ENCODE measurements around the gene PTPRT. TPM values are rescaled to one million over a fixed set of nuclear protein-coding genes. Genes with fewer than 3 reads are reported as not detected.

Gene PTPRT
- total and polyA plus RNA-seq, 2 of the 4 experiments (the other 2 are of a cell fraction), result not detected

- Histone ChIP-seq H2BK20ac (ENCODE audit: low read depth, low read length) (no peak overlapping the region), H3K36me3 (ENCODE audit: control insufficient read depth, insufficient read depth, low read length) (no peaks in the 10 kb centered on the region), H3K4me1 (ENCODE audit: control insufficient read depth, insufficient read depth, low read length) (no peaks in the 10 kb centered on the region), H2BK120ac (ENCODE audit: low read depth, low read length) (no peak overlapping the region), H4K8ac (ENCODE audit: low read depth in 2 of 2, low read length in 2 of 2) (no peak overlapping the region), H3K27me3 (ENCODE audit: control insufficient read depth, insufficient read depth, low read length) (no peaks in the 10 kb centered on the region), H3K4me3 (ENCODE audit: insufficient read depth, low read depth, low read length) (no peak overlapping the region), H3K18ac (ENCODE audit: low read depth, low read length) (no peak overlapping the region), H3K9ac (ENCODE audit: low read depth, low read length) (no peak overlapping the region), H3K4me2 (ENCODE audit: low read depth, low read length) (no peak overlapping the region), H3K14ac (replicated peaks; ENCODE audit: low read depth, low read length) (no peak overlapping the region), H4K5ac (ENCODE audit: low read depth, low read length) (no peak overlapping the region), H2AFZ (replicated peaks; ENCODE audit: low read length, poor library complexity) (no peak overlapping the region), H3K23ac (ENCODE audit: low read depth, low read length) (no peak overlapping the region), H2AK5ac (ENCODE audit: low read depth, low read length) (no peak overlapping the region), H2AK9ac (replicated peaks; ENCODE audit: low read depth, low read length, poor library complexity) (no peak overlapping the region), H3K9me1 (ENCODE audit: insufficient read depth, low read length) (no peaks in the 10 kb centered on the region), H3K79me1 (ENCODE audit: low read depth in 1 of 2, low read length in 2 of 2) (no peaks in the 10 kb centered on the region), H4K91ac (ENCODE audit: insufficient read depth, low read depth, low read length) (no peak overlapping the region), H3K4ac (ENCODE audit: low read depth, low read length) (no peak overlapping the region), H2BK15ac (ENCODE audit: low read depth, low read length) (no peak overlapping the region), H4K20me1 (ENCODE audit: insufficient read depth, low read length) (no peaks in the 10 kb centered on the region), H3K27ac (ENCODE audit: insufficient read depth, low read length) (no peak overlapping the region), H3K9me3 (ENCODE audit: control insufficient read depth, insufficient read depth, low read length) (peaks cover 15% of the 10 kb centered on the region), H3K56ac (ENCODE audit: extremely low read depth, insufficient read depth, low read length) (no peak overlapping the region), H2BK5ac (ENCODE audit: low read depth, low read length, poor library complexity, severe bottlenecking) (no peak overlapping the region)
- ATAC-seq (ENCODE audit: low read depth) (no peak), DNase-seq (no peak)
- TF ChIP-seq CHD1 (IDR thresholded peaks at IDR 0.05; ENCODE audit: low read depth, low read length) (no peak), MAZ (IDR thresholded peaks at IDR 0.05; ENCODE audit: borderline replicate concordance, low read depth, low read length) (no peak), RCOR1 (IDR thresholded peaks at IDR 0.05; ENCODE audit: insufficient replicate concordance, low read length) (no peak), NFE2L2 (IDR thresholded peaks at IDR 0.05; ENCODE audit: low read depth, low read length) (no peak), RAD21 (IDR thresholded peaks at IDR 0.05; ENCODE audit: low read length) (no peak), CEBPB (IDR thresholded peaks at IDR 0.05; ENCODE audit: low read depth, low read length) (no peak)
- TF ChIP-seq, protein P1, sequence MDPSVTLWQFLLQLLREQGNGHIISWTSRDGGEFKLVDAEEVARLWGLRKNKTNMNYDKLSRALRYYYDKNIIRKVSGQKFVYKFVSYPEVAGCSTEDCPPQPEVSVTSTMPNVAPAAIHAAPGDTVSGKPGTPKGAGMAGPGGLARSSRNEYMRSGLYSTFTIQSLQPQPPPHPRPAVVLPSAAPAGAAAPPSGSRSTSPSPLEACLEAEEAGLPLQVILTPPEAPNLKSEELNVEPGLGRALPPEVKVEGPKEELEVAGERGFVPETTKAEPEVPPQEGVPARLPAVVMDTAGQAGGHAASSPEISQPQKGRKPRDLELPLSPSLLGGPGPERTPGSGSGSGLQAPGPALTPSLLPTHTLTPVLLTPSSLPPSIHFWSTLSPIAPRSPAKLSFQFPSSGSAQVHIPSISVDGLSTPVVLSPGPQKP (IDR thresholded peaks at IDR 0.05; ENCODE audit: borderline replicate concordance, low read depth, low read length), result no peak
- intact Hi-C loops (cut with micrococcal nuclease) (no loop called here), in situ Hi-C loops (cut with MboI; ENCODE audit: low sequenced_read_pairs) (no loop called here), dilution Hi-C loops (cut with HindIII; ENCODE audit: low sequenced_read_pairs, unreplicated experiment) (no loop called here)
- no TSS peak for BruUV-seq (replicated peaks)
- CTCF ChIA-PET, result no interaction called here
- POLR2A ChIA-PET (ENCODE audit: unreplicated experiment), result no interaction called here
- WGBS, 2 experiments (ENCODE audit: extremely low coverage in 2 of 2, insufficient read length in 1 of 2), result 0% methylated on average over 1 of the region's 2 CpGs; no CpG with 5 or more reads in 1 of the 2 experiments
These were observed 225.9 kb downstream of the PTPRT start for GRCh38 chr20:42963796-42964195.

Data from IMR-90 (cell line).